Heart right ventricle (tissue), 16 donors: ENCODE measurements around the gene IRX2. TPM values are rescaled to one million over a fixed set of nuclear protein-coding genes. Genes with fewer than 3 reads are reported as not detected.

ENCODE experiments used
- ATAC-seq, 8 donors: fragments of 200-7000 bp; cut with Tn5 transposase; one replicate each; pipeline ENCODE4 v1.9.1; 2020; ENCODE audit warnings: mild to moderate bottlenecking in 8 of 8, moderate library complexity in 8 of 8, moderate number of reproducible peaks in 1 of 8
- DNase-seq, 2 donors: peaks; one replicate each; pipeline ENCODE4 v3.0.0-alpha.2; 2020
- H3K27ac ChIP-seq, 10 donors: fragments of 200-600 bp; sonication (generic) in 2 of 10; one replicate each; pipeline versions ENCODE4 v1.5.0 to v1.8.0; 2020 to 2022; ENCODE audit warnings: mild to moderate bottlenecking in 3 of 10
- H3K27me3 ChIP-seq, 7 donors: fragments of 200-600 bp; one replicate each; pipeline ENCODE4 v1.8.0; 2021 to 2022; ENCODE audit warnings: mild to moderate bottlenecking in 2 of 7
- H3K36me3 ChIP-seq, 9 donors: fragments of 200-600 bp; sonication (generic) in 1 of 9; one replicate each; pipeline versions ENCODE4 v1.5.0 to v1.8.0; 2020 to 2022; ENCODE audit warnings: mild to moderate bottlenecking in 2 of 9
- H3K4me1 ChIP-seq, 9 donors: fragments of 200-600 bp; sonication (generic) in 1 of 9; one replicate each; pipeline versions ENCODE4 v1.5.0 to v1.8.0; 2020 to 2022; ENCODE audit warnings: mild to moderate bottlenecking in 4 of 9
- H3K4me3 ChIP-seq, 10 donors: fragments of 200-600 bp; sonication (generic) in 2 of 10; one replicate each; pipeline versions ENCODE4 v1.5.0 to v1.8.0; 2020 to 2022; ENCODE audit warnings: mild to moderate bottlenecking in 7 of 10, moderate library complexity in 2 of 10
- H3K9me3 ChIP-seq, 11 donors: fragments of 200-600 bp in 10 of 11; sonication (generic) in 2 of 11; one replicate each; pipeline versions ENCODE4 v1.5.0 to v1.8.0; 2013 to 2022; ENCODE audit warnings: mild to moderate bottlenecking in 2 of 11, control low read depth in 1 of 11, moderate library complexity in 1 of 11
- CTCF ChIP-seq, 9 donors: fragments of 200-600 bp; sonication (generic) in 2 of 9; IDR thresholded peaks; one replicate each; pipeline versions ENCODE4 v1.5.0 to v1.8.0; 2021 to 2022; ENCODE audit warnings: antibody characterized with exemption in 9 of 9, mild to moderate bottlenecking in 5 of 9, moderate library complexity in 1 of 9
- WGBS, 2 donors: extraction: QIAGEN DNeasy Blood & Tissue Kit; methylation state at CpG; one replicate each; pipeline ENCODE4 v1.1.7; 2013; ENCODE audit warnings: inconsistent platforms in 1 of 2; 5-methylcytosine and 5-hydroxymethylcytosine counted together
- intact Hi-C, 10 donors: fragments of 100-400 bp; cut with DNase I; formaldehyde crosslinking; loops; one replicate each; pipeline versions ENCODE4 v1.11.1 to v1.14.2; 2022
- polyA plus RNA-seq, 2 donors: library from polyadenylated mRNA; stranded (reverse); fragments of 200-250 nt; gene quantifications; one replicate each; pipeline ENCODE4 v1.2.3, GENCODE V29; 2013
- total RNA-seq, 10 donors: library from RNA; stranded (reverse); fragmentation: NEBNext Ultra II Directional in 3 of 10; extraction: Animal tissue kit (Norgen Biotek cat#: 25700) in 3 of 10; gene quantifications; one replicate each; pipeline versions ENCODE4 v1.2.1 to v1.2.4, GENCODE V29; 2021 to 2023
- donor health status: Arrhythmogenic right ventricular cardiomyopathy.
- donor health status: ischemic (EF 13 %, LVEDD 7.1; RV severe dilation, severe dysfunction).
- donor health status: healthy with polysubstance abuse.
- donor health status: DM: no; HTN: yes; CAD: no.
- donor health status: DM: no; HTN: no; CAD: no.
- donor health status: ischemic (EF 25% LVEDD 6.9; RV normal size, moderate dysfunction).
- donor health status: ischemic (EF 25% LVEDD 5.7; RV mildly dilated, moderate dysfunction).
- donor health status: healthy.
- donor health status: DM: yes; HTN: yes; CAD: no.
- donor health status: Ischemic cardiomyopathy.
- donor health status: ischemic (EF 35%, LVEDD 5.7; RV mildly dilated, moderate dysfunction).
- donor health status: nonischemic (EF 11% LVEDD 7.7; RV severe dilation, severe dysfunction).
- donor health status: DM: yes; HTN: yes; CAD: no.
- donor health status: PGD.
- donor health status: ischemic (EF 29% LVEDD 5.4; RV normal size, mild dysfunction).
- donor health status: nonischemic (EF 23%, LVEDD 6.1; RV moderate dilation, normal function).

Gene IRX2
- total and polyA plus RNA-seq, 12 donors: 0.09 to 6.4 (median 1.3) TPM

- intact Hi-C loops: no loop called here
- H3K4me1 ChIP-seq: no peaks in the 10 kb centered on the region
- H3K27me3 ChIP-seq: peaks cover 0 to 72% (median 43%) of the 10 kb centered on the region in 7 donors
- H3K27ac ChIP-seq: no peak overlapping the region
- 71 to 73% methylated on average over 19 of the region's 19 CpGs for WGBS, 2 donors
- DNase-seq (no peak), ATAC-seq (no peak)
- H3K9me3 ChIP-seq: no peaks in the 10 kb centered on the region
- no peak overlapping the region for H3K4me3 ChIP-seq
- H3K36me3 ChIP-seq: no peaks in the 10 kb centered on the region
- no peak for TF ChIP-seq CTCF (IDR thresholded peaks at IDR 0.05)
Observed at GRCh38 chr5:2727550-2727949, 23.9 kb downstream of the IRX2 start.

GRCh38 chr5:2725980-2726765 is 25.3 kb downstream of the IRX2 start:
- Histone ChIP-seq H3K27ac (no peak overlapping the region), H3K27me3 (peaks cover 0 to 64% (median 31%) of the 10 kb centered on the region in 7 donors), H3K4me1 (no peaks in the 10 kb centered on the region), H3K9me3 (no peaks in the 10 kb centered on the region), H3K36me3 (no peaks in the 10 kb centered on the region), H3K4me3 (no peak overlapping the region)
- ATAC-seq (no peak), DNase-seq (no peak)
- WGBS, 2 donors: 78 to 84% methylated on average over 23 of the region's 23 CpGs
- intact Hi-C loops: no loop called here
- no peak for TF ChIP-seq CTCF (IDR thresholded peaks at IDR 0.05)

DNA sequence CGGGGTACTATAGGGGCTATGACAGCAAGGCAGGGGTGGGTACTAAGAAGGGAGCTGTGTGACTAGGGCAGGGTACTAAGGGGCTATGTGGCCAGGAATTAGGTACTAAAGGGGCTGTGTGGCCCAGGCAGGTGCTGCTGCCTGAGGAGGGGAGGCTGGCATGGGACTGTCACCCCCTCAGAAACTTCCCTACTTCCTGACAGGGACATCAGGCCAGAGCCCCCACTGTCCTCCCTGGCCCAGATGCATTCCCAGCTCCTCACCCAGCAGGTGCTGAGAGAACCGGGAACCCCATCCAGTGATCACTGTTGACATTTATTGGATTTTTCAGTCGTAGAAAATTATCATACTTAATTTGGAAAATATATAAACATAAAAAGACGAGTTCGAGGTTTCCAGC is 26.6 kb downstream of the IRX2 start:
- DNase-seq (no peak), ATAC-seq (no peak)
- Histone ChIP-seq H3K9me3 (no peaks in the 10 kb centered on the region), H3K27me3 (peaks cover 0 to 55% (median 22%) of the 10 kb centered on the region in 7 donors), H3K36me3 (no peaks in the 10 kb centered on the region), H3K4me3 (no peak overlapping the region), H3K27ac (no peak overlapping the region), H3K4me1 (no peaks in the 10 kb centered on the region)
- TF ChIP-seq CTCF (IDR thresholded peaks at IDR 0.05): no peak
- WGBS, 2 donors: 84 to 87% methylated on average over 5 of the region's 5 CpGs
- intact Hi-C loops: no loop called here

GRCh38 chr5:2724031-2724581 is 27.4 kb downstream of the IRX2 start:
- WGBS, 2 donors: 86 to 88% methylated on average over 12 of the region's 12 CpGs
- Histone ChIP-seq H3K36me3 (no peaks in the 10 kb centered on the region), H3K4me1 (no peaks in the 10 kb centered on the region), H3K27ac (no peak overlapping the region), H3K9me3 (no peaks in the 10 kb centered on the region), H3K4me3 (no peak overlapping the region), H3K27me3 (peaks cover 0 to 57% (median 15%) of the 10 kb centered on the region in 7 donors)
- intact Hi-C loops: no loop called here
- DNase-seq: no peak
- no peak for ATAC-seq
- TF ChIP-seq CTCF (IDR thresholded peaks at IDR 0.05): no peak
